NB4 (cell line): Measurements from ENCODE around the gene SUCLG2.

Experiments
- DNase-seq: peaks from one replicate; pipeline ENCODE4 v3.0.0; 2010; ENCODE audit warnings: low read depth
- H3K4me3 ChIP-seq: one replicate; pipeline ENCODE4 v1.5.1; 2011; ENCODE audit warnings: mild to moderate bottlenecking, low read depth, low read length, moderate library complexity
- MYC ChIP-seq: IDR thresholded peaks from 2 replicates; pipeline ENCODE4 v1.6.1; 2011; ENCODE audit warnings: low read depth, low read length
- POLR2A ChIP-seq: IDR thresholded peaks from 2 replicates; pipeline ENCODE4 v1.6.1; 2011; ENCODE audit warnings: mild to moderate bottlenecking; ENCODE audit not compliant: insufficient read length; ENCODE audit errors: extremely low read depth
- TF ChIP-seq, protein P1 (sequence below): IDR thresholded peaks from one replicate; pipeline ENCODE4 v1.5.1; 2012; ENCODE audit warnings: low read depth, low read length
- TF ChIP-seq, protein P2 (sequence below): IDR thresholded peaks from 2 replicates; pipeline ENCODE4 v1.6.1; 2011; ENCODE audit warnings: low read depth, low read length

SUCLG2 gene

DNA sequence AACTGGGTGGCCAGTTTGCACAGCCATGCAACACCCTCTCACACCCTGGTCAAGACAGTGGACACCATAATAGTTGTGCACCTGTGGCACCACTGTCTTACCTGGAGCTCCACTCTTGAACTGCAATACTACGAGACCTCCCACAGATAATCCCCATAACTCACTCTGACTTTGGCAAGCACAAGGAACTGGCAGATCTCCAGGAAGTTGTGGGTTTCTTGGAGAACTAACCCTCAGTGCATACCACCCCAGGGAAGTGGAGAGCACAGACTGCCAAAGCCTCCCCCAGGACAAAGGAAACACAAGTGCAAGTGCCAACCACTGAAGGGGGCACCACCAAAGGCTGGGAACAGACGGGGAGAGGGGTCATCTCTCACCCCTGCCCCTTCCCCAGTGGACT lies 318.6 kb downstream of the SUCLG2 start:
- no peak for DNase-seq

DNA sequence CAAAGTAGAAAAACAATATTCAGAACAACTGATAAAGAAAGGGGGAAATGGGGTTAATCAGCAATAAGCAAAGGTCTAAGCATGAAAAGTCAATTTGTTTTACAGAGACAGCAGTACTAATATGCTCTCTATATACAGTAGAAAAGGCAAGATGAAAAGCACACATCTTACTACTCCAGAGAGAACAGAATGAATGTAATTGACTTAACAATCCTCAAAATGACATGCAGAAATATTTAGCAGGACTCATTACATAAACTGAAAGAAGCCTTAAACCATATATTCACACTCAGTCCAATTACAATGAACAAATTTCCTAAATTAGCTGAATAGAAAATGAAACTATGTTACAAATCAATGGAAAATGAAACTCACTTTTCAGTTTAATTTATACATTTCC lies 319.8 kb downstream of the SUCLG2 start:
- DNase-seq, result no peak
- TF ChIP-seq POLR2A (no peak), MYC (no peak)
- TF ChIP-seq, protein P1, sequence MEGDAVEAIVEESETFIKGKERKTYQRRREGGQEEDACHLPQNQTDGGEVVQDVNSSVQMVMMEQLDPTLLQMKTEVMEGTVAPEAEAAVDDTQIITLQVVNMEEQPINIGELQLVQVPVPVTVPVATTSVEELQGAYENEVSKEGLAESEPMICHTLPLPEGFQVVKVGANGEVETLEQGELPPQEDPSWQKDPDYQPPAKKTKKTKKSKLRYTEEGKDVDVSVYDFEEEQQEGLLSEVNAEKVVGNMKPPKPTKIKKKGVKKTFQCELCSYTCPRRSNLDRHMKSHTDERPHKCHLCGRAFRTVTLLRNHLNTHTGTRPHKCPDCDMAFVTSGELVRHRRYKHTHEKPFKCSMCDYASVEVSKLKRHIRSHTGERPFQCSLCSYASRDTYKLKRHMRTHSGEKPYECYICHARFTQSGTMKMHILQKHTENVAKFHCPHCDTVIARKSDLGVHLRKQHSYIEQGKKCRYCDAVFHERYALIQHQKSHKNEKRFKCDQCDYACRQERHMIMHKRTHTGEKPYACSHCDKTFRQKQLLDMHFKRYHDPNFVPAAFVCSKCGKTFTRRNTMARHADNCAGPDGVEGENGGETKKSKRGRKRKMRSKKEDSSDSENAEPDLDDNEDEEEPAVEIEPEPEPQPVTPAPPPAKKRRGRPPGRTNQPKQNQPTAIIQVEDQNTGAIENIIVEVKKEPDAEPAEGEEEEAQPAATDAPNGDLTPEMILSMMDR, result no peak
- TF ChIP-seq, protein P2, sequence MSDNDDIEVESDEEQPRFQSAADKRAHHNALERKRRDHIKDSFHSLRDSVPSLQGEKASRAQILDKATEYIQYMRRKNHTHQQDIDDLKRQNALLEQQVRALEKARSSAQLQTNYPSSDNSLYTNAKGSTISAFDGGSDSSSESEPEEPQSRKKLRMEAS, result no peak
- H3K4me3 ChIP-seq, result no peak overlapping the region

More for the DNA sequence above, 318.6 kb downstream of the SUCLG2 start:
- TF ChIP-seq, protein P2, result no peak
- TF ChIP-seq MYC (no peak), POLR2A (no peak)
- TF ChIP-seq, protein P1, result no peak
- no peak overlapping the region for H3K4me3 ChIP-seq

DNA sequence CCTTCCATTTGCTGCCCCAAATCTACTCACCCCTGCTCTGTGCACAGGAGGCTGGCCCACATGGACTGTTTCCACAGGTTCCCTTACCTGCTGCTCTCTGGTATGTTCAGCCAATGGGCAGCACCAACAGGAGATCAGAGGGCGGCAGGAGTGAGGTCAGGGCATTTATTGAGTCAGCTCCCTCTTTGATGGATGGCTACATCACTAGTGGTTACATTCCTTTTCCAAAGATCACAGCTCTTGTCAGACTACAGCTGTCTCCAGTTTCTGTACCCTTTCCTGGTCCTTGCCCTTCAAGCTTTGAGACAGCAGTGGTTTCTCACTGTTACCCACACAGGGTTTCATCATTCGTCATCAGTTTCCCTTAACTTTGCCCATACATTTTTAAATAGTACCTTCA lies 325.1 kb downstream of the SUCLG2 start:
- H3K4me3 ChIP-seq, result no peak overlapping the region
- DNase-seq, result no peak
- TF ChIP-seq, protein P1, result no peak
- TF ChIP-seq POLR2A, result no peak
- TF ChIP-seq, protein P2, result no peak
- TF ChIP-seq MYC, result no peak

DNA sequence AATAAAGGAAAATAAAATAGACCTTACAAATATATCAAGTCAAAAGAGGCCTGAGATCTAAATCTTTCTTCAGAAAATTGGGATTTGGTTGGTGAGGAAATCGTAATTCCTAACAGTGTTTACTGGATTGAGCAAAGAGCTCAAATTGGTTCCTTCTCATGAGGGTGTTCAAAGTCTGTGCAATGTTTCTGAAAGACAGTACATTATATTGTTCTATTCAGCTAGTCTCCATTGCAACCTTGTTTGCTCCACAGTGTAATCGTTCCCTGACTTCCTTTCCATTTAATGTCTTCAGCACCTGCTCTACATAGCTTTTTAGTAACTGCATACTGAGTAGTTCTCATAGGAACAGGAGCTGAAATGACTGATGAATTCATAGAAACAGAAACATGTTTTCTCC lies 326.8 kb downstream of the SUCLG2 start:
- H3K4me3 ChIP-seq, result no peak overlapping the region
- TF ChIP-seq MYC, result no peak
- TF ChIP-seq, protein P2, result no peak
- TF ChIP-seq POLR2A, result no peak
- TF ChIP-seq, protein P1, result no peak
- no peak for DNase-seq

DNA sequence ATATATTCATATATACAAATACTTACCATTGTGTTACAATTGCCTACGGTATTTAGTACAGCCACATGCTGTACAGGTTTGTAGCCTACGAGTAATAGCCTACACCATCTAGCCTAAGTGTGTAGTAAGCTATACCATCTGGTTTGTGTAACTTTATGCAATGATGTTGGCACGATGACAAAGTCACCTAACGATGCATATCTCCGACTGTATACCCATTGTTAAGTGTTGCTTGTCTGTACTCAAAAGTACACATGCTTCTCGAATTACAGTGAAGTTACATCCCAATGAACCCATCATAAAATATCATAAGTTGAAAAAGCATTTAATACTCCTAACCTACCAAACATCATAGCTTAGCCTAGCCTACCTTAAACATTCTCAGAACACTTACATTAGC lies 329.2 kb downstream of the SUCLG2 start:
- no peak for DNase-seq
- H3K4me3 ChIP-seq, result no peak overlapping the region
- no peak for TF ChIP-seq POLR2A
- TF ChIP-seq MYC, result no peak
- TF ChIP-seq, protein P2, result no peak
